SK-N-SH (cell line): ENCODE data around the gene A2ML1.
"Not testable (repeated sequence)": the region's sequence is repeated elsewhere in the genome, so short reads cannot be mapped to it uniquely, and the experiment has no call there.

Source experiments
- CTCF ChIP-seq: fragments of 200-600 bp; sonication (generic); IDR thresholded peaks from 2 replicates; pipeline ENCODE4 v1.6.1; 2017; ENCODE audit warnings: antibody characterized with exemption, mild to moderate bottlenecking, moderate library complexity
- ELF1 ChIP-seq: IDR thresholded peaks from 2 replicates; pipeline ENCODE4 v1.4.0; 2012
- EP300 ChIP-seq, 2 experiments: IDR thresholded peaks; 2 replicates each; pipeline versions ENCODE4 v1.4.0 to v1.6.1; 2012; ENCODE audit warnings: borderline replicate concordance in 1 of 2, low read depth in 1 of 2, low read length in 1 of 2
- GABPA ChIP-seq: IDR thresholded peaks from 2 replicates; pipeline ENCODE4 v1.4.0; 2012; ENCODE audit warnings: low read depth, mild to moderate bottlenecking
- RFX5 ChIP-seq: IDR thresholded peaks from 2 replicates; pipeline ENCODE4 v1.6.1; 2012; ENCODE audit warnings: mild to moderate bottlenecking, improper control_type of control experiment, low read length
- USF2 ChIP-seq: fragments of 150-350 bp; IDR thresholded peaks from 2 replicates; pipeline ENCODE4 v1.6.1; 2017; ENCODE audit warnings: antibody characterized with exemption, low read length, low read depth, borderline replicate concordance
- TF ChIP-seq, protein P1 (sequence below): IDR thresholded peaks from 2 replicates; pipeline ENCODE4 v1.4.0; 2012; ENCODE audit warnings: low read depth

DNA sequence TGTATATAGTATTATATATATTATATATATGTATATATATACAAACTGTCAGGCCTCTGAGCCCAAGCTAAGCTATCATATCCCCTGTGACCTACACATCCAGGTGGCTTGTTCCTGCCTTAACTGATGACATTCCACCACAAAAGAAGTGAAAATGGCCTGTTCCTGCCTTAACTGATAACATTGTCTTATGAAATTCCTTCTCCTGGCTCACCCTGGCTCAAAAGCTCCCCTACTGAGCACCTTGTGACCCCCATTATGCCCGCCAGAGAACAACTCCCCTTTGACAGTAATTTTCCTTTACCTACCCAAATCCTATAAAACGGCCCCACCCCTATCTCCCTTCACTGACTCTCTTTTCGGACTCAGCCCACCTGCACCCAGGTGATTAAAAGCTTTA is 17.6 kb upstream of the A2ML1 start:
- TF ChIP-seq CTCF; RFX5; EP300 (IDR thresholded peaks at IDR 0.05; ENCODE audit: borderline replicate concordance in 1 of 2, low read depth in 1 of 2, low read length in 1 of 2); USF2; GABPA; ELF1: not testable (repeated sequence)
- TF ChIP-seq, protein P1, sequence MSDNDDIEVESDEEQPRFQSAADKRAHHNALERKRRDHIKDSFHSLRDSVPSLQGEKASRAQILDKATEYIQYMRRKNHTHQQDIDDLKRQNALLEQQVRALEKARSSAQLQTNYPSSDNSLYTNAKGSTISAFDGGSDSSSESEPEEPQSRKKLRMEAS: not testable (repeated sequence)
